ENCODE measurements around the gene SELE.

Gene SELE

GRCh38 chr1:169733924-169734323, at the start of gene SELE:
SELE (minus strand) TSS chr1:169734079; CDS start chr1:169733612, 467 bp downstream.
- no peak for DNase-seq (ENCODE audit: low read depth in 2 of 2)

GRCh38 chr1:169782596-169782995, 48.7 kb upstream of the SELE start:
- DNase-seq (ENCODE audit: low read depth in 2 of 2): no peak

- DNase-seq (ENCODE audit: low read depth in 2 of 2): no peak
Observed at GRCh38 chr1:169779970-169780369, 46.1 kb upstream of the SELE start.

- DNase-seq (ENCODE audit: low read depth in 2 of 2): no peak
Observed at GRCh38 chr1:169779150-169779549, 45.3 kb upstream of the SELE start.

- DNase-seq (ENCODE audit: low read depth in 2 of 2): no peak
Observed at GRCh38 chr1:169776440-169776839, 42.6 kb upstream of the SELE start.

GRCh38 chr1:169768161-169768560, 34.3 kb upstream of the SELE start:
- DNase-seq (ENCODE audit: low read depth in 2 of 2): no peak

- DNase-seq (ENCODE audit: low read depth in 2 of 2): no peak
Observed at GRCh38 chr1:169765580-169766331, 31.9 kb upstream of the SELE start.

GRCh38 chr1:169764919-169765318, 31.0 kb upstream of the SELE start:
- DNase-seq (ENCODE audit: low read depth in 2 of 2): no peak

- no peak for DNase-seq (ENCODE audit: low read depth in 2 of 2)
Observed at GRCh38 chr1:169762699-169763098, 28.8 kb upstream of the SELE start.

GRCh38 chr1:169759038-169759437, 25.2 kb upstream of the SELE start:
- DNase-seq (ENCODE audit: low read depth in 2 of 2): no peak

- DNase-seq (ENCODE audit: low read depth in 2 of 2): no peak
Observed at GRCh38 chr1:169753549-169753948, 19.7 kb upstream of the SELE start.

GRCh38 chr1:169750041-169750440, 16.2 kb upstream of the SELE start:
- DNase-seq (ENCODE audit: low read depth in 2 of 2): no peak

GRCh38 chr1:169746550-169746949, 12.7 kb upstream of the SELE start:
- DNase-seq (ENCODE audit: low read depth in 2 of 2): no peak

GRCh38 chr1:169745015-169745861, 11.4 kb upstream of the SELE start:
- no peak for DNase-seq (ENCODE audit: low read depth in 2 of 2)

GRCh38 chr1:169741666-169742394, 8.0 kb upstream of the SELE start:
- no peak for DNase-seq (ENCODE audit: low read depth in 2 of 2)

GRCh38 chr1:169739980-169740379, 6.1 kb upstream of the SELE start:
- DNase-seq (ENCODE audit: low read depth in 2 of 2): no peak

GRCh38 chr1:169731446-169731845, 2.4 kb downstream of the SELE start:
- no peak for DNase-seq (ENCODE audit: low read depth in 2 of 2)

- no peak for DNase-seq (ENCODE audit: low read depth in 2 of 2)
Observed at GRCh38 chr1:169729991-169730390, 3.9 kb downstream of the SELE start.

GRCh38 chr1:169727307-169727706, 6.6 kb downstream of the SELE start:
- no peak for DNase-seq (ENCODE audit: low read depth in 2 of 2)

- DNase-seq (ENCODE audit: low read depth in 2 of 2): no peak
Observed at GRCh38 chr1:169726851-169727250, 7.0 kb downstream of the SELE start.

- no peak for DNase-seq (ENCODE audit: low read depth in 2 of 2)
Observed at GRCh38 chr1:169725930-169726329, 7.9 kb downstream of the SELE start.

GRCh38 chr1:169724168-169724567, 9.7 kb downstream of the SELE start:
- no peak for DNase-seq (ENCODE audit: low read depth in 2 of 2)

Data from stimulated activated CD8-positive, alpha-beta memory T cell treated with anti-CD3 and anti-CD28 coated beads, Interleukin-7, amount 100 ng/mL, for 1 hour (primary cell).